Brain microvascular endothelial cell (primary cell): ENCODE data around the gene PYHIN1.

Experiments
- DNase-seq: peaks from one replicate; pipeline ENCODE4 v3.0.0-alpha.2; 2020
- H3K27ac ChIP-seq: fragments of 250-450 bp; sonication (Bioruptor Pico); 2 replicates; pipeline ENCODE4 v1.5.1; 2020; ENCODE audit warnings: mild to moderate bottlenecking, moderate library complexity
- H3K27me3 ChIP-seq: fragments of 250-450 bp; sonication (Bioruptor Pico); replicated peaks from 2 replicates; pipeline ENCODE4 v1.5.1; 2020; ENCODE audit warnings: mild to moderate bottlenecking
- H3K36me3 ChIP-seq: fragments of 250-450 bp; sonication (Bioruptor Pico); replicated peaks from 2 replicates; pipeline ENCODE4 v1.5.1; 2020; ENCODE audit warnings: mild to moderate bottlenecking
- H3K4me3 ChIP-seq: 2 replicates; pipeline ENCODE4 v1.5.1; 2011; ENCODE audit warnings: low read depth, mild to moderate bottlenecking, control low read depth, low read length, moderate library complexity
- CTCF ChIP-seq: IDR thresholded peaks from 2 replicates; pipeline ENCODE4 v1.5.1; 2011; ENCODE audit warnings: low read depth, mild to moderate bottlenecking, moderate library complexity, low read length, control low read depth, inconsistent platforms; ENCODE audit errors: missing control alignments
- in situ Hi-C: cut with HindIII; loops from 2 replicates; pipeline ENCODE4 v1.10.0; 2017; ENCODE audit warnings: low sequenced_read_pairs, low pct_ligation_motif_present

The PYHIN1 gene

GRCh38 chr1:158943059-158943458 lies 11.7 kb downstream of the PYHIN1 start:
- in situ Hi-C loops, result no loop called here
- no peak for DNase-seq
- no peaks in the 10 kb centered on the region for H3K27me3 ChIP-seq
- no peak for TF ChIP-seq CTCF
- H3K36me3 ChIP-seq, result no peaks in the 10 kb centered on the region
- H3K27ac ChIP-seq, result no peak overlapping the region
- no peak overlapping the region for H3K4me3 ChIP-seq

GRCh38 chr1:158945061-158945460 lies 13.7 kb downstream of the PYHIN1 start:
- Histone ChIP-seq H3K27ac (no peak overlapping the region), H3K4me3 (no peak overlapping the region), H3K36me3 (no peaks in the 10 kb centered on the region), H3K27me3 (no peaks in the 10 kb centered on the region)
- in situ Hi-C loops, result no loop called here
- DNase-seq, result no peak
- no peak for TF ChIP-seq CTCF

- DNase-seq, result no peak
- Histone ChIP-seq H3K27ac (no peak overlapping the region), H3K27me3 (no peaks in the 10 kb centered on the region), H3K4me3 (no peak overlapping the region), H3K36me3 (no peaks in the 10 kb centered on the region)
- in situ Hi-C loops, result no loop called here
- no peak for TF ChIP-seq CTCF
These were observed 15.4 kb downstream of the PYHIN1 start for GRCh38 chr1:158946785-158947184.

GRCh38 chr1:158951956-158952355 lies 20.6 kb downstream of the PYHIN1 start:
- Histone ChIP-seq H3K36me3 (no peaks in the 10 kb centered on the region), H3K27ac (no peak overlapping the region), H3K4me3 (no peak overlapping the region), H3K27me3 (no peaks in the 10 kb centered on the region)
- no peak for TF ChIP-seq CTCF
- DNase-seq, result no peak
- in situ Hi-C loops, result no loop called here

GRCh38 chr1:158952416-158952815 lies 21.1 kb downstream of the PYHIN1 start:
- Histone ChIP-seq H3K4me3 (no peak overlapping the region), H3K27ac (no peak overlapping the region), H3K36me3 (no peaks in the 10 kb centered on the region), H3K27me3 (no peaks in the 10 kb centered on the region)
- no peak for DNase-seq
- no peak for TF ChIP-seq CTCF
- in situ Hi-C loops, result no loop called here

- TF ChIP-seq CTCF, result no peak
- no peaks in the 10 kb centered on the region for H3K36me3 ChIP-seq
- in situ Hi-C loops, result no loop called here
- no peaks in the 10 kb centered on the region for H3K27me3 ChIP-seq
- H3K27ac ChIP-seq, result no peak overlapping the region
- no peak for DNase-seq
- no peak overlapping the region for H3K4me3 ChIP-seq
These were observed 29.8 kb downstream of the PYHIN1 start for GRCh38 chr1:158961178-158961577.
